ENCODE measurements around the gene LRRC32. TPM values are rescaled to one million over a fixed set of nuclear protein-coding genes. Genes with fewer than 3 reads are reported as not detected.

LRRC32 gene
- total RNA-seq, 4 donors from 2014 or later: 10.0 to 121 (median 17.5) TPM

GRCh38 chr11:76666830-76667229, 3.7 kb downstream of the LRRC32 start:
- H3K27ac ChIP-seq: peak overlapping the region; percentile 77 to 83
- no peak for TF ChIP-seq POLR2A (IDR thresholded peaks at IDR 0.05)
- no peak for TF ChIP-seq CTCF (IDR thresholded peaks at IDR 0.05)
- no peak for DNase-seq
- H3K4me1 ChIP-seq: no peaks in the 10 kb centered on the region
- H3K27me3 ChIP-seq: no peaks in the 10 kb centered on the region
- no peaks in the 10 kb centered on the region for H3K36me3 ChIP-seq
- no peak overlapping the region for H3K4me3 ChIP-seq
- intact Hi-C loops (cut with DNase I; ENCODE audit: low total_unique reads): no loop called here
- H3K9me3 ChIP-seq: no peaks in the 10 kb centered on the region

DNA sequence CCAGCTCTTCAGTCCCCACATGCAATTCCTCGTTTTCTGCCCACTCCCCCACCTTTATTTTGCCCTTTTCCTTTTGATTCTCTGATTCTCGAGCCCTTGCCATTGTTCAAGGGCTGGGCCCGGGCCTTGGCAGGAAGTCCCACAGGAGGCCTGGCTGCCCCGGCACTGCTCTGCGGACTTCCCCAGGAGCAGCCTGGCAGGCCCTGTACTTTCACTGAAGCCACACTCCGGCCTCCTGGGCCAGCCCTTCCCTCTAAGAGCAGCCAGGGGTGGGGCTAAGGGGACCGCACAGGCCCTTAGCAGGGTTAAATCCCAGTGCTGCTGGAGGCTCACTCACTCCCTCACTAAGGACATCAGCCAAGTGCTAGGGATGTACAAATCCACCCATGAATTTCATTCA, 4.1 kb downstream of the LRRC32 start:
- no peak for TF ChIP-seq POLR2A (IDR thresholded peaks at IDR 0.05)
- TF ChIP-seq CTCF (IDR thresholded peaks at IDR 0.05): no peak
- H3K36me3 ChIP-seq: no peaks in the 10 kb centered on the region
- H3K27me3 ChIP-seq: no peaks in the 10 kb centered on the region
- H3K4me1 ChIP-seq: no peaks in the 10 kb centered on the region
- intact Hi-C loops (cut with DNase I; ENCODE audit: low total_unique reads): no loop called here
- H3K27ac ChIP-seq: peak overlapping the region; percentile 77 to 83
- H3K9me3 ChIP-seq: no peaks in the 10 kb centered on the region
- H3K4me3 ChIP-seq: no peak overlapping the region
- DNase-seq: peak; percentile 54 to 55

DNA sequence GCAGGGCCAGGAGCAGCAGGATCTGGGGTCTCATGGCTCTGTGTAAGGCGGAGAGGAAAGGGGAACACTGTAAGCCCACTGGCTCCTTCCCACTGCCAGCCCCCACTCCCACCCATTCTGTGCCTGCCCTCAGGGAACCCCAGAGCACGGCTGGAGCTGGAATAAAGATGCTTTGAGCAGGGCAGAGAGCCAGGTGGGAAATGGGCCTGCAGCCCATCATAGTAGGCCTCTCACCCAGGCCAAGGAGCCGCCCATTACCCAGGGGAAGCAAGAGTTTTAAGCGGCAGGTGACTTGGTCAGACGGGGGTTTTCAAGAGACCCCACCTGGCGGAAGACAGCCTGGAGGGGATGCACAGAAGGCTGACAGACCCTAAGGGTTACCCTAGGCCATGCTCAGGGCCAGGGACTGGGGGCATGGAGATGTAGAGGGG, 4.6 kb downstream of the LRRC32 start:
- Histone ChIP-seq H3K27me3 (no peaks in the 10 kb centered on the region), H3K4me1 (no peaks in the 10 kb centered on the region), H3K9me3 (no peaks in the 10 kb centered on the region), H3K4me3 (no peak overlapping the region), H3K27ac (peak overlapping the region; percentile 77 to 83), H3K36me3 (no peaks in the 10 kb centered on the region)
- intact Hi-C loops (cut with DNase I; ENCODE audit: low total_unique reads): no loop called here
- DNase-seq: peak; percentile 19 to 27
- TF ChIP-seq POLR2A (IDR thresholded peaks at IDR 0.05) (no peak), CTCF (IDR thresholded peaks at IDR 0.05) (no peak)

DNA sequence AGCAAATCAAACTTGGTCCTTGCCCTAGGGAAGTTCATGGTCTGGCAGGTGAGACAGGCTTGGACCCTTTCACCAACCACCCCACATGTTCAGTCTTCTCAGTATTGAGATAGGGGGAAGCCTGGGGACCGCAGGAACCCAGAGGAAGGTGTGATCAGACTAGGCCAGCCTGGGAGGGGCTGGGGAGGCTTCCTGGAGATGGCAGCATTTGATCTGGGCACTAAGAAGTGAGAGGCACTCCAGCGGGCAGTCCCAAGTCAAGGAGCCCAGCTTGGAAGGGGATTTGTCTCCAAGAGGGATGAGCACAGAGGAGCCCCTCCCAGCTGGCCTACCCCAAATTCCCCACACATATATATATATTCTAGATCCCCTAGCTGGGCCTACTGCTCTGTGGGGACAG, 5.4 kb downstream of the LRRC32 start:
- TF ChIP-seq CTCF (IDR thresholded peaks at IDR 0.05) (no peak), POLR2A (IDR thresholded peaks at IDR 0.05) (no peak)
- DNase-seq: peak in 1 of 2 donors; percentile 8
- no peaks in the 10 kb centered on the region for H3K4me1 ChIP-seq
- no peaks in the 10 kb centered on the region for H3K36me3 ChIP-seq
- H3K9me3 ChIP-seq: no peaks in the 10 kb centered on the region
- peak overlapping the region; percentile 47 to 83 for H3K27ac ChIP-seq
- no peaks in the 10 kb centered on the region for H3K27me3 ChIP-seq
- no peak overlapping the region for H3K4me3 ChIP-seq
- intact Hi-C loops (cut with DNase I; ENCODE audit: low total_unique reads): no loop called here

DNA sequence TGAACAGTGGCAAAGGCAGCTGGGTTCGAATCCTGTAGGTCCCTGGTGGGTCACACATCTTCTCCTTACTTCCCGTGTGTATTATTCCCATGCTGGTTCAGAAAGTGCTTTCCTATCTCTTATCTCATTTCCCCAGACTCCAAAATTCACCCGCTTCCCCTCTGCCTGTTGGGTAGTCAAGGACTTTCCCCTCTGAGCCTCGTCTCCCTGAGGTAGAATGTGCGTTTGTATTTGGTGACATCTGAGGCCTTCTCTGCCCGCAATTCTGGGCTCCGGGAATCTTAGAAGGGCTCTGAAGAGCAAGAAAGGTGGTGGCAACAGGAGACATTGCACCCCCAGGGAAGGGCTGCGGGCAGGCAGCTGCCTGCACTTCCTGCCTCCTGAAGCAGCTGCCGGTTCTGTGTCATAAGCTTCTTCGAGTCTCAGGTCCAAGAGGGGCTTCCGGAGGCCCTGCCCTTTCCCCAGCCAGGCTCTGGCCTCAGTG, 5.9 kb downstream of the LRRC32 start:
- Histone ChIP-seq H3K36me3 (no peaks in the 10 kb centered on the region), H3K27me3 (no peaks in the 10 kb centered on the region), H3K27ac (peak overlapping the region; percentile 47 to 83), H3K4me3 (no peak overlapping the region), H3K9me3 (no peaks in the 10 kb centered on the region), H3K4me1 (no peaks in the 10 kb centered on the region)
- TF ChIP-seq CTCF (IDR thresholded peaks at IDR 0.05): no peak
- DNase-seq: peak in 1 of 2 donors; percentile 24
- intact Hi-C loops (cut with DNase I; ENCODE audit: low total_unique reads): no loop called here

Data from uterus (tissue), 4 donors.